Nucleus accumbens (tissue), 56 donors: Measurements from ENCODE around the gene VPS13D.

ENCODE experiments used
- DNase-seq, 56 donors: peaks; one replicate each; lab custom pipeline; 2025; lab: John Stamatoyannopoulos, UW

The VPS13D gene

GRCh38 chr1:12229835-12230548 lies at the start of gene VPS13D:
Gene VPS13D (plus strand): TSS chr1:12230030. CDS start chr1:12234267, 4,237 bp downstream.
- peak in 53 of 56 donors; percentile 6 to 85 (median 49) for DNase-seq

- DNase-seq: peak in 29 of 56 donors; percentile 5 to 49 (median 19)
These were observed 49.5 kb upstream of the VPS13D start for GRCh38 chr1:12180315-12180714.

- DNase-seq: no peak
These were observed 48.9 kb upstream of the VPS13D start for GRCh38 chr1:12180903-12181302.

- DNase-seq: no peak
These were observed 48.3 kb upstream of the VPS13D start for GRCh38 chr1:12181568-12181967.

GRCh38 chr1:12182410-12182984 lies 47.3 kb upstream of the VPS13D start:
- DNase-seq: no peak

- DNase-seq: no peak
These were observed 46.6 kb upstream of the VPS13D start for GRCh38 chr1:12183095-12183794.

GRCh38 chr1:12184008-12184681 lies 45.7 kb upstream of the VPS13D start:
- DNase-seq: peak in 43 of 56 donors; percentile 7 to 65 (median 29)

GRCh38 chr1:12185036-12185917 lies 44.6 kb upstream of the VPS13D start:
- no peak for DNase-seq

- DNase-seq: no peak
These were observed 43.7 kb upstream of the VPS13D start for GRCh38 chr1:12185918-12186678.

GRCh38 chr1:12186679-12186985 lies 43.2 kb upstream of the VPS13D start:
- no peak for DNase-seq

GRCh38 chr1:12188115-12188514 lies 41.7 kb upstream of the VPS13D start:
- no peak for DNase-seq

GRCh38 chr1:12188657-12189327 lies 41.0 kb upstream of the VPS13D start:
- DNase-seq: no peak

GRCh38 chr1:12189328-12189682 lies 40.5 kb upstream of the VPS13D start:
- DNase-seq: no peak

GRCh38 chr1:12191242-12192032 lies 38.4 kb upstream of the VPS13D start:
- DNase-seq: peak in 11 of 56 donors; percentile 9 to 40 (median 24)

- no peak for DNase-seq
These were observed 35.1 kb upstream of the VPS13D start for GRCh38 chr1:12194666-12195216.

GRCh38 chr1:12195416-12195815 lies 34.4 kb upstream of the VPS13D start:
- no peak for DNase-seq

- peak in 16 of 56 donors; percentile 2 to 40 (median 12) for DNase-seq
These were observed 33.0 kb upstream of the VPS13D start for GRCh38 chr1:12196641-12197482.
